ENCODE results near the gene APH1A. TPM values are rescaled to one million over a fixed set of nuclear protein-coding genes. Genes with fewer than 3 reads are reported as not detected.
"Not testable (repeated sequence)": the region's sequence is repeated elsewhere in the genome, so short reads cannot be mapped to it uniquely, and the experiment has no call there.

Gene APH1A
- polyA plus RNA-seq, 4 donors: 174 to 206 (median 189) TPM

DNA sequence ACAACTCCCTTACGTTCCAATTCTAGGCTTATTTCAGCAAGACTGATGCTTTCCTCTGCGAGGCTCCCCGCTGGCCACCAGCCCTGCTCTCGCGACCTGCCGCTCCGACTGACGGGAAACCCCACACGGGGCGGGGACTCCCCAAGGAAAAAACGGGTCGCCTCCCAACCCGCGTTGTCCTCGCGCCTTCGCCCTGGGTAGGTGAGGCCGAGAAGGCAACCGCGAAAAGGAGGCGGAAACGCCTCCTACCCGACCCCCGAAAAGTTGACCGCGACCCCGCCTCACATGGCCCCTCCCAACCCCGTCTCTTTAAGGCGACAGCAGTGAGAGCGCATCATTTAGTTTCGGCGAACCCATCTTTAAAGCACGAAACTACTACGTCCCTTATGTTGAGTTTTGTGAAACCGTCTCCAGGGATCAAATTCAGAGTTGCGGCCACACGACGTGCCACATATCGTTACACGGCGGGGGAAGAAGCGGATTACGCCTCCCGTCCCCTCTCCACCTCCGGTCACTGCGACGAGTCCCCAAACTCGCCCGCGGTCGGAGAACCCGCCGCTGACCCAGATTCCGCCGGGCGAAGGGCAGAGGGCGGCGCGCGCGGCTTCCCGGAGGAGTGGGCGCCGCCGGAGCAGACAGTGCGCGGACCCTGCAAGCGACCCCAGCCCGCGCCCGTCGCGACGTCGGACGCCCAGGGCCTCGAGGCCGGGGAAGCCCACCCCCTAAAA is 34.1 kb downstream of the APH1A start:
- DNase-seq (ENCODE audit: low read depth in 4 of 4, low spot score in 2 of 4): no peak

DNA sequence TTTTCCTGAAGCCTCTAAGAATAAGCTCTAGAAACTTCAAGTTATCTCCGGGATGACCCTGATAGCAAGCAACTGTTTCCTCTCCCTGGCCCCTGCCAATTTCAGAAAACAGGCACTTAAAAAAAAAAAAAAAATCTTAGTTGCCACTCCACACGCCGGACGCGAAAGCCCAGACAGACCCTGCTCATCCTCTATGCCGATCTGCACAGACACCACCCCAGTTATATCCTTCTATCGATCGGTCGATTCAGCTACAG is 34.6 kb downstream of the APH1A start:
- no peak for DNase-seq (ENCODE audit: low read depth in 4 of 4, low spot score in 2 of 4)

DNA sequence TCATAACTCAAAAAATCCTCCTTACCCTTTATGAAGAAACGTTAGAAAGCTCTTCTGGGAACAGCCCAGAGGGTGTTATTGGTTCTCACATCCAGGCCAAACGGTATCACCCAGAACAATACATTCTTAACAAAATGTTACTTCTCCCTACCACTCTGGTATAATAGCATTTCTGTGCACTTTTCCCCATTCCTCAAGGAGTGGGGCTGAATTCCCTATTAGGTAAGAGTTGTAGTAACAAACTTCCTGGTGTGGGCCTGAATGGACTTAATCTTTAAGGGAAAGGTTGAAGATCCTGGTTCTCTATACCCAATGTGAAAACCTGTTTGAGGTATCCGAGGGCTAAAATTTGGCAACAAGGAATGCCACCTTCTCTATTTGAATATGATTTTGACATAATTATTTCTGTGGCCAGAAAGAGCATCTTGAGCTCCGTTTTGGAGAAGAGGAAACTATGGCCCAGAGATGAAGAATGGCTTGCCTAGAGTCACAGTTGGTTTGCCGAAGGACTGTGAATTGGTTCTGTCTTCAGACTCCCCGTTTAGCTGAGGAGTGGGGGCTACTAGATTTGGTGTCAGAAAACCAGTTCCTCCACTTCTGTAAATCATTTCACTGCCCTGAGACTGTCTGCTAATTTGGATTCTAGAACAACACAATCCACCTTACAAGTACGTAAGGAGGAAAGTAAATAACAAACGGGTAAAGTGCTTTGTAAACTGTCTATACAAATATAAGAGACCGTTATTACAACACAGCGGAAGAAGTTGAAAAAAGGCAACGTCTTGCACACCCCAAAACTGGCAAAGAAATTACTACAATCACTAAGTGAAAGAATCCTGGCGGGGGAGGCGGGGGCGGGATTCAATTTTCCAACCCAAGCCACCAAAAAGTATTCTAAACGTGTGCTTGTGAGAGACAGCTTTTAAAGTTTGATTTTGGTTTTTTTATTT is 35.2 kb downstream of the APH1A start:
- no peak for DNase-seq (ENCODE audit: low read depth in 4 of 4, low spot score in 2 of 4)

DNA sequence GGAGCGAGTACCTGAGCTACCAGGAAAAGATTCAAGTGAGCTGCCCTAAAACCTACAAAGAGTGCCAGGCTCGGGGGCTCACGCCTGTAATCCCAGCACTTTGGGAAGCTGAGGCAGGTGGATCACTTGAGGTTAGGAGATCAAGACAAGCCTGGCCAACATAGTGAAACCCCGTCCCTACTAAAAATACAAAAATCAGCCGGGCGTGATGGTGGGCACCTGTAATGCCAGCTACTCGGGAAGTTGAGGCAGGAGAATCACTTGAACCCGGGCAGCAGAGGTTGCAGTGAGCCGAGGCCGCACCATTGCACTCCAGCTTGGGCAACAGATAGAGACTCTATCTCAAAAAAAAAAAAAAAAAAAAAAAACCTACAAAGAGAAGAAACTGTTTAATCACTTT is 35.9 kb downstream of the APH1A start:
- not testable (repeated sequence) for DNase-seq (ENCODE audit: low read depth in 4 of 4, low spot score in 2 of 4)

DNA sequence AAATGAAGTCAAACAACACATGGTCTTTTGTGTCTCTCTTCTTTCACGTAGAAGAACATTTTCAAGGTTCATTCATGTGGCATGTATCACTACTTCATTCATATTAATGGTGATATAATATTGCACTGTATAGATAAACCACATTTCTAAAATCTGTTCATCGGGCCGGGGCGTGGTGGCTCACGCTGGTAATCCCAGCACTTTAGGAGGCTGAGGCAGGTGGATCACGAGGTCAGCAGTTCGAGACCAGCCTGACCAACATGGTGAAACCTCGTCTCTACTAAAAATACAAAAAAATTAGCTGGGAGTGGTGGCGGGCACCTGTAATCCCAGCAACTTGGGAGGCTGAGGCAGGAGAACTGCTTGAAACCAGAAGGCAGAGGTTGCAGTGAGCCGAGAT is 40.6 kb downstream of the APH1A start:
- not testable (repeated sequence) for DNase-seq (ENCODE audit: low read depth in 4 of 4, low spot score in 2 of 4)

DNA sequence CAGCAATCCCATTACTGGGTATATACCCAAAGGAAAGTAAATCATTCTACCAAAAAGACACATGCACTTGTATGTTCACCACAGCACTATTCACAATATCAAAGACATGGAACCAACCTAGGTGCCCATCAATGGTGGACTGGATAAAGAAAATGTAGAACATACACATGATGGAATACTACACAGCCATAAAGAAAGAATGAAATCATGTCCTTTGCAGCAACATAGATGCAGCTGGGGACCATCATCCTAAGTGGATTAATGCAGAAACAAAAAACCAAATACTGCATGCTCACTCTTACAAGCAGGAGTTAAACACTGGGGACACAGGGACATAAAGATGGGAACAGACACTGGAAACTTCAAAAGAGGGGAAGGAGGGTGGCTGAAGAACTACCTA is 41.6 kb downstream of the APH1A start:
- DNase-seq (ENCODE audit: low read depth in 4 of 4, low spot score in 2 of 4): no peak

DNA sequence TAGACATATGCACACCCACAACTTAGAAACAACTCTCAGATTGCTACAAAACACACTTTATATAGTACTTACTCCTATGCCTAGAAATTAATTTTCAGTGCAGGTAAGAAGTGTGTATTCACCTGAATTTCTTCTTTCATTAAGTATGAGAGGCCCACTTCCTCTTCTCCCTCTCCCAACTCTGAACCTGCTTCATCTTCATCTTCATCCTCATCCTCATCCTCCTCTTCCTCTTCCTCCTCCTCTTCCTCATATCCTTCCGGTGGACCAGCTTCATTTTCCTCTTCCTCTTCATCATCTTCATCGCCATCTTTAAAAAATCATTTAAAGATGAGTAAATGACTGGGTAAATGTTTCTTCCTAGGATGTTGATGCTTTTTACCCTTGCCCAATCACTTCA is 42.3 kb downstream of the APH1A start:
- no peak for DNase-seq (ENCODE audit: low read depth in 4 of 4, low spot score in 2 of 4)

DNA sequence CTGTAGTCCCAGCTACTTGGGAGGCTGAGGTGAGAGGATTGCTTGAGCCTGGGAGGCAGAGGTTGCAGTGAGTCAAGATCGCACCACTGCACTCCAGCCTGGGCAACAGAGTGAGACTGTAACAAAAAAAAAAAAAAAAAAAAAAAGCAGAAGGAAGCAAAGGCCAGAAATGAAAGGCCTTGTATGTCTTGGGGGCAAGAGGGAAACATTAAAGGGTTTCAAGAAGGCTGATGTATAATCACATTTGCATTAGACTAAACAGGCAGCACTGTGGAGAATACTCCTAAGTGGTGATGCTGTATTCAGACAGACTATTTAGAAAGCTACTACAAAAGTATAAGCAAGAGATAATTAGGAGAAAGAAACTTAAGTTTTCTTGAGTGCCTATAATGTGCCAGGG is 43.3 kb downstream of the APH1A start:
- DNase-seq (ENCODE audit: low read depth in 4 of 4, low spot score in 2 of 4): no peak

DNA sequence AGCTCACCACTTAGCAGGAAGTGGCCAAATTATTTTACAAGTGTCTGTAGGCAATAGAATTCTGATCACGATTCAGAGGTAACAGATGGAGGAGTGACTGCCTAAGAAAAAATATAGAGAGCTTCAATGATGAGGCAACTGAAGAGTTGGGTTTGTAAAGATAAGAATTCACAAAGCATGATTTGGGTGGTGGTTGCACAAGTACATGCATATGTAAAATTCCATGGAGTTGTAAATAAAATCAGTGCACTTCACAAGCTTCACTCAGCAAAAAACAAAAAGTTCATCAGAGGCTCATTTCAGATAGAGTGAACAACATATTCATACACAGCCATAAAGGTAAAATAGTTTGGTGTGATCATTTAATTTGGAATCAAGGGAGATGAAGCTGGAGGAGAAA is 43.8 kb downstream of the APH1A start:
- DNase-seq (ENCODE audit: low read depth in 4 of 4, low spot score in 2 of 4): no peak

DNA sequence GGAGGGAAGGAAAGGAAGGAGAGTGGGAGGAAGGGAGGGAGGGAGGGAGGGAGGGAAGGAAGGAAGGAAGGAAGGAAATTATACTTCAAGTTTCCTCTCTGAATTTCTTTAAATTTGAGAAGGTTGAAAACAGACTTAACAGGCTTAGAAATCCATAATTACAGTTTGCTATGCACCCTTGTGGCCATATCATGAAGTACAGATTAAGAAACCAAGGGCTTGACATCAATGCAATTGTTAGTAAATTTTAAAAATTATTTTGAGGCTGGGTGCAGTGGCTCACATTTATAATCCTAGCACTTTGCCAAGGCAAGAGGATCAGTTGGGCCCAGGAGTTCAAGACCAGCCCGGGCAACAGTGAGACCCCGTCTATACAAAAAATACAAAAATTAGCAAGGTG is 47.3 kb downstream of the APH1A start:
- DNase-seq (ENCODE audit: low read depth in 4 of 4, low spot score in 2 of 4): no peak

DNA sequence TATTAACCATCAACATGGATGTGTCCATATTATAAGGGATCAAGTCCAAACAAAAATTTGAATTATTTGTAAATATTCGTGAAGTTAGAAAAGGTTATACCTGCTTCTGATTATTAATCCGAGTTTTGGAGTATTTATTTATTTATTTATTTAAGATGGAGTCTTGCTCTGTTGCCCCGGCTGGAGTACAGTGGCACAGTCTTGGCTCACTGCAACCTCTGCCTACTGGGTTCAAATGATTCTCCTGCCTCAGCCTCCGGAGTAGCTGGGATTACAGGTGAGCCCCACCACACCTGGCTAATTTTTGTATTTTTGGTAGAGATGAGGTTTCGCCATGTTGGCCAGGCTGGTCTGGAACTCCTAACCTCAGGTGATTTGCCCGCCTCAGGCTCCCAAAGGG is 53.0 kb downstream of the APH1A start:
- not testable (repeated sequence) for DNase-seq (ENCODE audit: low read depth in 4 of 4, low spot score in 2 of 4)

Other genes with a start within 250 kb of the APH1A start
- 10 to 100 TPM; 67.4 to 76.3 (median 70.1) TPM for gene VPS45, start 201.2 kb downstream of the APH1A start, polyA plus RNA-seq (ENCODE audit: insufficient read length in 4 of 4)
- gene PLEKHO1, start 119.1 kb downstream of the APH1A start, polyA plus RNA-seq (ENCODE audit: insufficient read length in 4 of 4): 10 to 100 TPM; 41.4 to 67.8 (median 56.2) TPM
- gene ANP32E, start 32.9 kb downstream of the APH1A start, polyA plus RNA-seq (ENCODE audit: insufficient read length in 4 of 4): 100 to 1,000 TPM in 3 of 4 donors, 10 to 100 TPM in 1; 95.9 to 127 (median 122) TPM
- gene CA14, start 11.2 kb downstream of the APH1A start, polyA plus RNA-seq (ENCODE audit: insufficient read length in 4 of 4): 1 to 10 TPM; 6.8 to 8.0 (median 7.3) TPM
- 10 to 100 TPM; 39.2 to 60.0 (median 45.2) TPM for gene C1orf54, start 3.8 kb upstream of the APH1A start, polyA plus RNA-seq (ENCODE audit: insufficient read length in 4 of 4)
- gene CIART, start 13.5 kb upstream of the APH1A start, polyA plus RNA-seq (ENCODE audit: insufficient read length in 4 of 4): 1 to 10 TPM; 5.6 to 8.6 (median 7.5) TPM
- 10 to 100 TPM; 67.5 to 86.0 (median 74.0) TPM for gene MRPS21, start 24.8 kb upstream of the APH1A start, polyA plus RNA-seq (ENCODE audit: insufficient read length in 4 of 4)
- gene PRPF3, start 52.5 kb upstream of the APH1A start, polyA plus RNA-seq (ENCODE audit: insufficient read length in 4 of 4): 100 to 1,000 TPM in 2 of 4 donors, 10 to 100 TPM in 2; 48.7 to 132 (median 80.9) TPM
- gene RPRD2, start 95.1 kb upstream of the APH1A start, polyA plus RNA-seq (ENCODE audit: insufficient read length in 4 of 4): 10 to 100 TPM; 45.8 to 56.0 (median 50.1) TPM
- 10 to 100 TPM; 19.5 to 32.6 (median 28.0) TPM for gene TARS2, start 218.4 kb upstream of the APH1A start, polyA plus RNA-seq (ENCODE audit: insufficient read length in 4 of 4)
- 10 to 100 TPM; 12.4 to 16.0 (median 15.1) TPM for gene ECM1, start 239.1 kb upstream of the APH1A start, polyA plus RNA-seq (ENCODE audit: insufficient read length in 4 of 4)
- under 1 TPM in 3 of 4 donors, not detected in 1; 0.55 to 0.64 (median 0.64) TPM for gene FALEC, start 246.7 kb upstream of the APH1A start, polyA plus RNA-seq (ENCODE audit: insufficient read length in 4 of 4)